Measurements from ENCODE around the gene OR2K2.
"Not testable (repeated sequence)": the region's sequence is repeated elsewhere in the genome, so short reads cannot be mapped to it uniquely, and the experiment has no call there.

The OR2K2 gene

GRCh38 chr9:111297066-111297824 lies 32.8 kb downstream of the OR2K2 start:
- DNase-seq, result no peak

- DNase-seq, result no peak
Measured at GRCh38 chr9:111294691-111295451, 35.2 kb downstream of the OR2K2 start.

GRCh38 chr9:111287127-111287526 lies 42.9 kb downstream of the OR2K2 start:
- no peak for DNase-seq

- DNase-seq, result no peak
Measured at GRCh38 chr9:111284703-111285102, 45.3 kb downstream of the OR2K2 start.

- DNase-seq, result no peak
Measured at GRCh38 chr9:111282845-111283244, 47.2 kb downstream of the OR2K2 start.

GRCh38 chr9:111280795-111281194 lies 49.2 kb downstream of the OR2K2 start:
- not testable (repeated sequence) for DNase-seq

All from stimulated activated CD8-positive, alpha-beta memory T cell treated with anti-CD3 and anti-CD28 coated beads, Interleukin-4, amount 100 ng/mL, for 48 hours (primary cell).